GM12878 (cell line): Measurements from ENCODE around the gene OIT3. TPM values are rescaled to one million over a fixed set of nuclear protein-coding genes. Genes with fewer than 3 reads are reported as not detected.

Source experiments
- ATAC-seq: fragments of 200-7000 bp; cut with Tn5 transposase; 3 replicates; pipeline ENCODE4 v1.9.1; 2020; ENCODE audit warnings: mild to moderate bottlenecking, moderate library complexity
- BruUV-seq: library from RNA; stranded (reverse); fragments of 400-500 nt; replicated peaks from 2 replicates; lab custom pipeline; 2021; lab: Mats Ljungman, UMichigan
- CTCF ChIA-PET: fragments of 300-600 bp; sonication (Branson Sonifier 250); formaldehyde crosslinking; extraction: SDS; loops from one replicate; lab custom pipeline; 2021; ENCODE audit warnings: inconsistent platforms; lab: Yijun Ruan, JAX
- POLR2A ChIA-PET: fragments of 350-600 bp; formaldehyde crosslinking; extraction: SDS; loops from one replicate; lab custom pipeline; 2021; ENCODE audit warnings: inconsistent platforms; lab: Charles Lee
- RAD21 ChIA-PET: fragments of 300-600 bp; sonication (Branson Sonifier 250); formaldehyde crosslinking; loops from one replicate; lab custom pipeline; 2023; ENCODE audit warnings: antibody characterized with exemption; ENCODE audit not compliant: unreplicated experiment; lab: Charles Lee
- SMC1A ChIA-PET: fragments of 300-600 bp; sonication (Branson Sonifier 250); formaldehyde crosslinking; loops from one replicate; lab custom pipeline; 2023; ENCODE audit not compliant: unreplicated experiment, uncharacterized antibody; lab: Charles Lee
- DNase-seq: peaks from one replicate; pipeline ENCODE4 v3.0.0-alpha.2; 2011; ENCODE audit warnings: low read depth, low spot score
- FAIRE-seq: peaks from 3 replicates; lab custom pipeline; 2011; peaks lifted over from hg19 to GRCh38; lab: Jason Lieb, UNC
- H2AFZ ChIP-seq: 2 replicates; pipeline ENCODE4 v1.6.0; 2011; ENCODE audit warnings: low read depth, low read length, control low read depth; ENCODE audit not compliant: control insufficient read depth
- H3K27ac ChIP-seq: 2 replicates; pipeline ENCODE4 v1.5.1; 2011; ENCODE audit warnings: control low read depth; ENCODE audit not compliant: control insufficient read depth, insufficient read depth
- H3K27me3 ChIP-seq, 2 experiments: replicated peaks in 1 of 2; 2 replicates each; pipeline versions ENCODE4 v1.6.0 to v1.6.1; 2011; ENCODE audit warnings: low read length in 1 of 2; ENCODE audit not compliant: control insufficient read depth in 2 of 2, insufficient read depth in 2 of 2
- H3K36me3 ChIP-seq, 2 experiments: 2 replicates each; pipeline ENCODE4 v1.5.1; 2011; ENCODE audit warnings: low read length in 1 of 2; ENCODE audit not compliant: control insufficient read depth in 2 of 2, insufficient read depth in 2 of 2
- H3K4me1 ChIP-seq: 2 replicates; pipeline ENCODE4 v1.6.1; 2011; ENCODE audit warnings: mild to moderate bottlenecking, low read length, moderate library complexity, mixed read lengths; ENCODE audit not compliant: control insufficient read depth, insufficient read depth
- H3K4me2 ChIP-seq: 2 replicates; pipeline ENCODE4 v1.6.0; 2011; ENCODE audit warnings: control low read depth; ENCODE audit not compliant: control insufficient read depth, insufficient read depth
- H3K4me3 ChIP-seq: fragments of 200-600 bp; sonication (generic); 2 replicates; pipeline ENCODE4 v1.5.1; 2016
- H3K79me2 ChIP-seq: 2 replicates; pipeline ENCODE4 v1.6.0; 2011; ENCODE audit warnings: low read length; ENCODE audit not compliant: control insufficient read depth, insufficient read depth
- H3K9ac ChIP-seq: 2 replicates; pipeline ENCODE4 v1.8.0; 2011; ENCODE audit warnings: low read length, control low read depth, mixed read lengths; ENCODE audit not compliant: control insufficient read depth, insufficient read depth
- H3K9me3 ChIP-seq: replicated peaks from 3 replicates; pipeline ENCODE4 v1.5.1; 2011; ENCODE audit warnings: mild to moderate bottlenecking, low read length; ENCODE audit not compliant: control insufficient read depth, insufficient read depth
- H4K20me1 ChIP-seq: 2 replicates; pipeline ENCODE4 v1.6.0; 2011; ENCODE audit not compliant: control insufficient read depth, insufficient read depth
- ATF7 ChIP-seq: fragments of 450-650 bp; IDR thresholded peaks from 2 replicates; pipeline ENCODE4 v1.6.1; 2016; ENCODE audit warnings: low read depth, mild to moderate bottlenecking
- BMI1 ChIP-seq: fragments of 450-650 bp; IDR thresholded peaks from 2 replicates; pipeline ENCODE4 v1.6.1; 2016; ENCODE audit warnings: mild to moderate bottlenecking, moderate library complexity, borderline replicate concordance
- BRCA1 ChIP-seq: IDR thresholded peaks from 2 replicates; pipeline ENCODE4 v1.6.1; 2011; ENCODE audit warnings: low read depth, low read length, improper control_type of control experiment
- MEF2A ChIP-seq: IDR thresholded peaks from 2 replicates; pipeline ENCODE4 v1.6.1; 2011; ENCODE audit warnings: low read depth, mild to moderate bottlenecking, low read length, moderate library complexity; ENCODE audit not compliant: insufficient read depth
- MYC ChIP-seq: IDR thresholded peaks from 2 replicates; pipeline ENCODE4 v1.6.1; 2011; ENCODE audit warnings: mild to moderate bottlenecking, low read length, moderate library complexity, inconsistent platforms; ENCODE audit not compliant: insufficient read depth, insufficient replicate concordance, insufficient read length, severe bottlenecking
- NBN ChIP-seq: fragments of 450-650 bp; IDR thresholded peaks from 2 replicates; pipeline ENCODE4 v1.6.1; 2016
- NR2C2 ChIP-seq: IDR thresholded peaks from 2 replicates; pipeline ENCODE4 v1.6.1; 2011; ENCODE audit warnings: borderline replicate concordance, low read depth; ENCODE audit not compliant: control insufficient read depth, insufficient read length
- PML ChIP-seq: IDR thresholded peaks from 2 replicates; pipeline ENCODE4 v1.6.1; 2012; ENCODE audit warnings: low read length, inconsistent platforms
- RBBP5 ChIP-seq: fragments of 200-600 bp; sonication (generic); conservative IDR thresholded peaks from 2 replicates; pipeline ENCODE4 v1.6.1; 2016
- RUNX3 ChIP-seq: IDR thresholded peaks from 2 replicates; pipeline ENCODE4 v1.6.1; 2012; ENCODE audit warnings: low read length, inconsistent platforms
- WGBS: methylation state at CpG from one replicate; pipeline ENCODE4 v1.1.6; 2016; ENCODE audit warnings: low lambda C conversion rate; ENCODE audit not compliant: insufficient replicate concordance, insufficient coverage; ENCODE audit errors: missing lambda C conversion rate; 5-methylcytosine and 5-hydroxymethylcytosine counted together
- in situ Hi-C: fragments of 300-500 bp; cut with MboI; formaldehyde crosslinking; loops from 9 replicates; pipeline ENCODE4 v1.14.3; 2018; ENCODE audit warnings: mixed read lengths
- intact Hi-C: fragments of 100-400 bp; cut with micrococcal nuclease; formaldehyde crosslinking; loops from one replicate; pipeline ENCODE4 v1.14.2; 2022; ENCODE audit not compliant: unreplicated experiment
- polyA plus RNA-seq, 11 experiments: library from polyadenylated mRNA; depleted of rRNA in 4 of 11; unstranded in 6 of 11; stranded (reverse) in 5 of 11; fragments of >200 nt; fragmentation: Nextera tagmentation in 4 of 11; fragmentation: Illumina TruSeq in 1 of 11; extraction: Ambion mirVana in 4 of 11; extraction: Trizol in 1 of 11; gene quantifications; 1 replicate in 1 of 11; 2 replicates in 10 of 11; pipeline versions ENCODE4 v1.2.1 to v1.2.3, GENCODE V29; 2011 to 2016; ENCODE audit warnings: inconsistent platforms in 2 of 11, missing spikeins in 2 of 11, low read depth in 1 of 11
- total RNA-seq, 4 experiments: library from RNA; depleted of rRNA in 3 of 4; stranded (reverse); fragments of >200 nt in 3 of 4; fragmentation: Illumina TruSeq in 1 of 4; extraction: Trizol in 1 of 4; gene quantifications; 2 replicates each; pipeline versions ENCODE4 v1.2.1 to v1.2.3, GENCODE V29; 2013 to 2021
- TF ChIP-seq, protein P1 (sequence below): IDR thresholded peaks from 2 replicates; pipeline ENCODE4 v1.6.1; 2012; ENCODE audit warnings: improper control_type of control experiment, low read depth, low read length; ENCODE audit not compliant: insufficient replicate concordance
- TF ChIP-seq, protein P2 (sequence below): fragments of 450-650 bp; IDR thresholded peaks from 2 replicates; pipeline ENCODE4 v1.6.1; 2017; ENCODE audit warnings: mild to moderate bottlenecking, moderate library complexity
- TF ChIP-seq, protein P3 (sequence below): fragments of 450-650 bp; IDR thresholded peaks from 2 replicates; pipeline ENCODE4 v1.6.1; 2017; ENCODE audit warnings: low read depth, mild to moderate bottlenecking, moderate library complexity

OIT3 gene
- total and polyA plus RNA-seq, 10 of the 15 experiments (the other 5 are each of a cell fraction or from before 2014, with no cell fraction given): not detected

DNA sequence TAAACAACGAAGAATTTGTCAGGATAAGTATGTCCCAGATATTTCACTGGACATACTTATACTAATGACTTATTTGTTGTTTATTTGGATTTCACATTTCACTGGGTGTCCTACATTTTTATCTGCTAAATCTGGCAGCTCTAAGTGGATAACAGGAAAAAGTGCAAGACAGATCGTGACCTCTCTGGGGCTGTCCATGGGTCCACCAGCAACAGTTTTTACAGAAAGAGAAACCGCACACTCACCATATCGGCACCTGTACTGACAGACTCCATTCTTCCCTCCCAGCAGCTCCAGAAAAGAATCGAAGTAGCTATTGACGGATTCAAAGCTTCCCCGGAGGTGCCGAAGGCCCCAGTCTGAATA is 60.7 kb downstream of the OIT3 start:
- ChIA-PET RAD21 (no interaction called here), CTCF (no interaction called here), POLR2A (no interaction called here), SMC1A (interaction anchor here (0.9 to 1.3 kb wide), 2 partner anchors 9 to 36 kb away, joined by 3 to 4 read pairs; no protein-coding TSS in a partner anchor)
- intact Hi-C loops: no loop called here
- FAIRE-seq: no peak
- Histone ChIP-seq H3K36me3 (no peaks in the 10 kb centered on the region), H3K27ac (no peak overlapping the region), H3K4me3 (no peak overlapping the region), H3K4me1 (no peaks in the 10 kb centered on the region), H3K4me2 (no peak overlapping the region), H3K9me3 (no peaks in the 10 kb centered on the region), H3K9ac (no peak overlapping the region), H2AFZ (no peak overlapping the region), H4K20me1 (no peaks in the 10 kb centered on the region), H3K27me3 (no peaks in the 10 kb centered on the region), H3K79me2 (no peaks in the 10 kb centered on the region)
- in situ Hi-C loops: no loop called here
- WGBS: 57% methylated on average over 8 of the region's 8 CpGs
- no TSS peak for BruUV-seq
- no peak for DNase-seq
- no peak for ATAC-seq
- TF ChIP-seq, protein P1, sequence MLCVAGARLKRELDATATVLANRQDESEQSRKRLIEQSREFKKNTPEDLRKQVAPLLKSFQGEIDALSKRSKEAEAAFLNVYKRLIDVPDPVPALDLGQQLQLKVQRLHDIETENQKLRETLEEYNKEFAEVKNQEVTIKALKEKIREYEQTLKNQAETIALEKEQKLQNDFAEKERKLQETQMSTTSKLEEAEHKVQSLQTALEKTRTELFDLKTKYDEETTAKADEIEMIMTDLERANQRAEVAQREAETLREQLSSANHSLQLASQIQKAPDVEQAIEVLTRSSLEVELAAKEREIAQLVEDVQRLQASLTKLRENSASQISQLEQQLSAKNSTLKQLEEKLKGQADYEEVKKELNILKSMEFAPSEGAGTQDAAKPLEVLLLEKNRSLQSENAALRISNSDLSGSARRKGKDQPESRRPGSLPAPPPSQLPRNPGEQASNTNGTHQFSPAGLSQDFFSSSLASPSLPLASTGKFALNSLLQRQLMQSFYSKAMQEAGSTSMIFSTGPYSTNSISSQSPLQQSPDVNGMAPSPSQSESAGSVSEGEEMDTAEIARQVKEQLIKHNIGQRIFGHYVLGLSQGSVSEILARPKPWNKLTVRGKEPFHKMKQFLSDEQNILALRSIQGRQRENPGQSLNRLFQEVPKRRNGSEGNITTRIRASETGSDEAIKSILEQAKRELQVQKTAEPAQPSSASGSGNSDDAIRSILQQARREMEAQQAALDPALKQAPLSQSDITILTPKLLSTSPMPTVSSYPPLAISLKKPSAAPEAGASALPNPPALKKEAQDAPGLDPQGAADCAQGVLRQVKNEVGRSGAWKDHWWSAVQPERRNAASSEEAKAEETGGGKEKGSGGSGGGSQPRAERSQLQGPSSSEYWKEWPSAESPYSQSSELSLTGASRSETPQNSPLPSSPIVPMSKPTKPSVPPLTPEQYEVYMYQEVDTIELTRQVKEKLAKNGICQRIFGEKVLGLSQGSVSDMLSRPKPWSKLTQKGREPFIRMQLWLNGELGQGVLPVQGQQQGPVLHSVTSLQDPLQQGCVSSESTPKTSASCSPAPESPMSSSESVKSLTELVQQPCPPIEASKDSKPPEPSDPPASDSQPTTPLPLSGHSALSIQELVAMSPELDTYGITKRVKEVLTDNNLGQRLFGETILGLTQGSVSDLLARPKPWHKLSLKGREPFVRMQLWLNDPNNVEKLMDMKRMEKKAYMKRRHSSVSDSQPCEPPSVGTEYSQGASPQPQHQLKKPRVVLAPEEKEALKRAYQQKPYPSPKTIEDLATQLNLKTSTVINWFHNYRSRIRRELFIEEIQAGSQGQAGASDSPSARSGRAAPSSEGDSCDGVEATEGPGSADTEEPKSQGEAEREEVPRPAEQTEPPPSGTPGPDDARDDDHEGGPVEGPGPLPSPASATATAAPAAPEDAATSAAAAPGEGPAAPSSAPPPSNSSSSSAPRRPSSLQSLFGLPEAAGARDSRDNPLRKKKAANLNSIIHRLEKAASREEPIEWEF: no peak
- TF ChIP-seq PML: no peak
- no peak for TF ChIP-seq RUNX3
- no peak for TF ChIP-seq NR2C2
- no peak for TF ChIP-seq MYC
- no peak for TF ChIP-seq BMI1
- no peak for TF ChIP-seq ATF7
- TF ChIP-seq MEF2A: no peak
- no peak for TF ChIP-seq NBN
- TF ChIP-seq RBBP5: no peak
- TF ChIP-seq, protein P2, sequence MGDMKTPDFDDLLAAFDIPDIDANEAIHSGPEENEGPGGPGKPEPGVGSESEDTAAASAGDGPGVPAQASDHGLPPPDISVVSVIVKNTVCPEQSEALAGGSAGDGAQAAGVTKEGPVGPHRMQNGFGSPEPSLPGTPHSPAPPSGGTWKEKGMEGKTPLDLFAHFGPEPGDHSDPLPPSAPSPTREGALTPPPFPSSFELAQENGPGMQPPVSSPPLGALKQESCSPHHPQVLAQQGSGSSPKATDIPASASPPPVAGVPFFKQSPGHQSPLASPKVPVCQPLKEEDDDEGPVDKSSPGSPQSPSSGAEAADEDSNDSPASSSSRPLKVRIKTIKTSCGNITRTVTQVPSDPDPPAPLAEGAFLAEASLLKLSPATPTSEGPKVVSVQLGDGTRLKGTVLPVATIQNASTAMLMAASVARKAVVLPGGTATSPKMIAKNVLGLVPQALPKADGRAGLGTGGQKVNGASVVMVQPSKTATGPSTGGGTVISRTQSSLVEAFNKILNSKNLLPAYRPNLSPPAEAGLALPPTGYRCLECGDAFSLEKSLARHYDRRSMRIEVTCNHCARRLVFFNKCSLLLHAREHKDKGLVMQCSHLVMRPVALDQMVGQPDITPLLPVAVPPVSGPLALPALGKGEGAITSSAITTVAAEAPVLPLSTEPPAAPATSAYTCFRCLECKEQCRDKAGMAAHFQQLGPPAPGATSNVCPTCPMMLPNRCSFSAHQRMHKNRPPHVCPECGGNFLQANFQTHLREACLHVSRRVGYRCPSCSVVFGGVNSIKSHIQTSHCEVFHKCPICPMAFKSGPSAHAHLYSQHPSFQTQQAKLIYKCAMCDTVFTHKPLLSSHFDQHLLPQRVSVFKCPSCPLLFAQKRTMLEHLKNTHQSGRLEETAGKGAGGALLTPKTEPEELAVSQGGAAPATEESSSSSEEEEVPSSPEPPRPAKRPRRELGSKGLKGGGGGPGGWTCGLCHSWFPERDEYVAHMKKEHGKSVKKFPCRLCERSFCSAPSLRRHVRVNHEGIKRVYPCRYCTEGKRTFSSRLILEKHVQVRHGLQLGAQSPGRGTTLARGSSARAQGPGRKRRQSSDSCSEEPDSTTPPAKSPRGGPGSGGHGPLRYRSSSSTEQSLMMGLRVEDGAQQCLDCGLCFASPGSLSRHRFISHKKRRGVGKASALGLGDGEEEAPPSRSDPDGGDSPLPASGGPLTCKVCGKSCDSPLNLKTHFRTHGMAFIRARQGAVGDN: no peak
- TF ChIP-seq, protein P3, sequence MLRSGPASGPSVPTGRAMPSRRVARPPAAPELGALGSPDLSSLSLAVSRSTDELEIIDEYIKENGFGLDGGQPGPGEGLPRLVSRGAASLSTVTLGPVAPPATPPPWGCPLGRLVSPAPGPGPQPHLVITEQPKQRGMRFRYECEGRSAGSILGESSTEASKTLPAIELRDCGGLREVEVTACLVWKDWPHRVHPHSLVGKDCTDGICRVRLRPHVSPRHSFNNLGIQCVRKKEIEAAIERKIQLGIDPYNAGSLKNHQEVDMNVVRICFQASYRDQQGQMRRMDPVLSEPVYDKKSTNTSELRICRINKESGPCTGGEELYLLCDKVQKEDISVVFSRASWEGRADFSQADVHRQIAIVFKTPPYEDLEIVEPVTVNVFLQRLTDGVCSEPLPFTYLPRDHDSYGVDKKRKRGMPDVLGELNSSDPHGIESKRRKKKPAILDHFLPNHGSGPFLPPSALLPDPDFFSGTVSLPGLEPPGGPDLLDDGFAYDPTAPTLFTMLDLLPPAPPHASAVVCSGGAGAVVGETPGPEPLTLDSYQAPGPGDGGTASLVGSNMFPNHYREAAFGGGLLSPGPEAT: no peak
- TF ChIP-seq BRCA1: no peak
